Skeletal muscle tissue (tissue), 4 donors: ENCODE results near the gene ALX4. TPM values are rescaled to one million over a fixed set of nuclear protein-coding genes. Genes with fewer than 3 reads are reported as not detected.

Experiments used
- H3K27ac ChIP-seq: one replicate; pipeline ENCODE4 v1.7.0; 2013; ENCODE audit warnings: mild to moderate bottlenecking, low read depth, low read length, inconsistent platforms
- H3K27me3 ChIP-seq, 3 donors: one replicate each; pipeline ENCODE4 v1.7.0; 2013; ENCODE audit warnings: low read length in 3 of 3; ENCODE audit not compliant: control insufficient read depth in 3 of 3, insufficient read depth in 3 of 3
- H3K36me3 ChIP-seq, 3 donors: one replicate each; pipeline ENCODE4 v1.7.0; 2013; ENCODE audit warnings: low read length in 3 of 3; ENCODE audit not compliant: control insufficient read depth in 3 of 3, insufficient read depth in 3 of 3
- H3K4me1 ChIP-seq, 3 donors: one replicate each; pipeline ENCODE4 v1.7.0; 2013; ENCODE audit warnings: low read length in 3 of 3, mild to moderate bottlenecking in 3 of 3; ENCODE audit not compliant: control insufficient read depth in 3 of 3, insufficient read depth in 3 of 3
- H3K4me3 ChIP-seq, 3 donors: one replicate each; pipeline ENCODE4 v1.7.0; 2013; ENCODE audit warnings: low read length in 3 of 3
- H3K9ac ChIP-seq, 3 donors: one replicate each; pipeline ENCODE4 v1.7.0; 2013; ENCODE audit warnings: low read length in 3 of 3, mild to moderate bottlenecking in 3 of 3, moderate library complexity in 2 of 3, low read depth in 1 of 3
- H3K9me3 ChIP-seq, 3 donors: one replicate each; pipeline ENCODE4 v1.7.0; 2013; ENCODE audit warnings: low read length in 3 of 3; ENCODE audit not compliant: control insufficient read depth in 3 of 3
- total RNA-seq: library from RNA; depleted of rRNA; stranded (reverse); fragments of >200 nt; gene quantifications from one replicate; pipeline ENCODE4 v1.2.3, GENCODE V29; 2014
- donor health status: Osteomylitis.

Gene ALX4
- total RNA-seq, 1 donor from 2014 or later: 2.1 TPM

DNA sequence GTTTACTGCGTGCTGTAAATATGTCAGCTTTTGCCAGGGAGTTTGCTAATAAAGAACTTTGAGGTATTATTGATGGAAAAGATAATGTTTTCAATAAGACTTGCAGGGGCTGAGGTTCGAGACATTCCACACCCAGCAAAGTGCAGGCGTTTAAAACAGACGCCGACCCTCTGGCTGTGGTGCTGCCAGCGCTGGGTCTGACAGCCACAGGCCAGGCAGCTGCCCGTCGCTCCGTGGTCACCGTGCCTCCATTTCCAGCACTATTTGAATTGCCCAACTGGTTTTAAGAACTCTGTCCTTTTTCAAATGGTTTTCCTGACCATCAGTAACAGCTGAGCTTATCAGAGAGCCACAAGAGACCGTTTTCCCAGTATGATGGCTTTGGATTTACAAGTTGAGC lies 28.1 kb upstream of the ALX4 start:
- Histone ChIP-seq H3K27me3 (peaks cover 11 to 36% (median 30%) of the 10 kb centered on the region in 3 donors), H3K9ac (no peak overlapping the region), H3K4me3 (no peak overlapping the region), H3K9me3 (no peaks in the 10 kb centered on the region), H3K4me1 (no peaks in the 10 kb centered on the region), H3K36me3 (no peaks in the 10 kb centered on the region), H3K27ac (no peak overlapping the region)

DNA sequence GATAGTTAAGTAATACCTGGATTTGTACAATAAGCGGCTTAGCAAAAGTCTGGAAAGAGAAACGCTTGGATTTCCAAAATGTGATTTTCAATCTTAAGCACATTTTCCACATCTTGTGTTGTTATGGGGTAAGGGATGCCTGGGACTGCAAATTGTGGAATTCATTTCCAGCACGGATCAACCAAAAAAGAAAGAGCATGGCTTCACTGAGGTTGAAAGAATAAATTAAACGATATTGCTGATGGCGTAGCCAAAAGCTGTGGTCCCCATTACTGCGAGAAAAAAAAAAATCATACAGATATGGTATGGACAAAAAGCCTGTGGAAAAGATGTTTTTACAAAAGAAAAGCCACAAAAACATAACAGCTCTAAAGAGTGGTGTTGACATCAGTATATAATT lies 26.0 kb upstream of the ALX4 start:
- H3K4me1 ChIP-seq: no peaks in the 10 kb centered on the region
- H3K27me3 ChIP-seq: peaks cover 11 to 44% (median 33%) of the 10 kb centered on the region in 3 donors

DNA sequence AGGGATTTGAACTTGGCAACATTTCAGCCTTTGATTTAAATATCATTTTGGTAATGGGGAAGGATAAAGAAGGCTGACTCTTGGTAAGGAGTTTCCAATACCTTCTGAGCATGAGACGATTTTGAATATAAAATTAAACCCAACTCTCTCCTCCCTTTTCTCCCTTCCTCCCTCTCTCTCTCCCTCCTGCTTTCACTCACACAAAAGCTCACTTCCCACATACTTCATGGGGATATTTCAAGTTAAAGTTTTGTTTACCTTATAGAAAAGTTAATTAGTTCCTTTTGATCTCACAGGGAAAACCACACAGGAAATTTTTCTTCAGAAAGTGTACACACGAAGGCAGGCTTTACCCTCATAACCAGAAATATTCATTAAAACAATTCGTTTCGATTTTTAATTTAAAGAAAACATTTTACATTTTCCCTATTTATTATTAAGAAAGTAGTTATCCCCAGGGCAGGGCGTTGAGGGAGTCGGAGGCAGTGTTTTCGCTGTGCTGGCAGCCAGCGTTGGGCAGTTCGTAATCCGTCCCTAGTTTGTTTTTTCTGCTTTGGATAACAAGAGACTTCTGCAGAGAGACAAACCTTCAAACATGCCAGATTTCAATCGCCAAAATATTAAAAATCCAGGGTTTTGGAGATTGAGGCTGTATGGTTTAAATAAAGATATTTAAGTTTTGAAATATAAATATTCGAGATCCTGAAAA lies 25.3 kb upstream of the ALX4 start:
- H3K27me3 ChIP-seq: peaks cover 17 to 44% (median 38%) of the 10 kb centered on the region in 3 donors
- H3K4me1 ChIP-seq: no peaks in the 10 kb centered on the region
- no peaks in the 10 kb centered on the region for H3K36me3 ChIP-seq
- no peak overlapping the region for H3K4me3 ChIP-seq
- H3K27ac ChIP-seq: no peak overlapping the region
- no peaks in the 10 kb centered on the region for H3K9me3 ChIP-seq
- no peak overlapping the region for H3K9ac ChIP-seq

More for the DNA sequence above, 26.0 kb upstream of the ALX4 start:
- H3K36me3 ChIP-seq: no peaks in the 10 kb centered on the region
- H3K4me3 ChIP-seq: no peak overlapping the region
- H3K9ac ChIP-seq: no peak overlapping the region
- no peaks in the 10 kb centered on the region for H3K9me3 ChIP-seq
- H3K27ac ChIP-seq: no peak overlapping the region

- Histone ChIP-seq H3K27me3 (peaks cover 23 to 51% (median 44%) of the 10 kb centered on the region in 3 donors), H3K36me3 (no peaks in the 10 kb centered on the region), H3K4me3 (no peak overlapping the region), H3K27ac (no peak overlapping the region), H3K9me3 (no peaks in the 10 kb centered on the region), H3K4me1 (no peaks in the 10 kb centered on the region), H3K9ac (no peak overlapping the region)
Measured at GRCh38 chr11:44334356-44335004, 24.5 kb upstream of the ALX4 start.

- H3K27ac ChIP-seq: no peak overlapping the region
- no peak overlapping the region for H3K4me3 ChIP-seq
- H3K9ac ChIP-seq: no peak overlapping the region
- H3K27me3 ChIP-seq: peaks cover 30 to 51% (median 49%) of the 10 kb centered on the region in 3 donors
- H3K4me1 ChIP-seq: no peaks in the 10 kb centered on the region
- no peaks in the 10 kb centered on the region for H3K36me3 ChIP-seq
- H3K9me3 ChIP-seq: no peaks in the 10 kb centered on the region
Measured at GRCh38 chr11:44333271-44334218, 23.6 kb upstream of the ALX4 start.

GRCh38 chr11:44332665-44333064 lies 22.7 kb upstream of the ALX4 start:
- Histone ChIP-seq H3K4me3 (no peak overlapping the region), H3K36me3 (no peaks in the 10 kb centered on the region), H3K27me3 (peaks cover 39 to 54% (median 47%) of the 10 kb centered on the region in 3 donors), H3K27ac (no peak overlapping the region), H3K9ac (no peak overlapping the region), H3K4me1 (no peaks in the 10 kb centered on the region), H3K9me3 (no peaks in the 10 kb centered on the region)

GRCh38 chr11:44329472-44330230 lies 19.7 kb upstream of the ALX4 start:
- Histone ChIP-seq H3K4me3 (no peak overlapping the region), H3K4me1 (no peaks in the 10 kb centered on the region), H3K9ac (no peak overlapping the region), H3K9me3 (no peaks in the 10 kb centered on the region), H3K27me3 (peaks cover 62 to 69% (median 68%) of the 10 kb centered on the region in 3 donors), H3K27ac (no peak overlapping the region), H3K36me3 (no peaks in the 10 kb centered on the region)

GRCh38 chr11:44328138-44328660 lies 18.3 kb upstream of the ALX4 start:
- Histone ChIP-seq H3K9ac (no peak overlapping the region), H3K27ac (no peak overlapping the region), H3K4me3 (no peak overlapping the region), H3K9me3 (no peaks in the 10 kb centered on the region), H3K4me1 (no peaks in the 10 kb centered on the region), H3K36me3 (no peaks in the 10 kb centered on the region), H3K27me3 (peaks cover 68 to 72% (median 72%) of the 10 kb centered on the region in 3 donors)

GRCh38 chr11:44327730-44328129 lies 17.8 kb upstream of the ALX4 start:
- no peaks in the 10 kb centered on the region for H3K4me1 ChIP-seq
- no peak overlapping the region for H3K4me3 ChIP-seq
- no peak overlapping the region for H3K9ac ChIP-seq
- no peaks in the 10 kb centered on the region for H3K36me3 ChIP-seq
- H3K27ac ChIP-seq: no peak overlapping the region
- peaks cover 73 to 77% (median 75%) of the 10 kb centered on the region in 3 donors for H3K27me3 ChIP-seq
- no peaks in the 10 kb centered on the region for H3K9me3 ChIP-seq
